ENCODE data around the gene NDUFB1. TPM values are rescaled to one million over a fixed set of nuclear protein-coding genes. Genes with fewer than 3 reads are reported as not detected.

NDUFB1 gene
- total and polyA plus RNA-seq, 12 donors, result 340 to 6,426 (median 496) TPM

DNA sequence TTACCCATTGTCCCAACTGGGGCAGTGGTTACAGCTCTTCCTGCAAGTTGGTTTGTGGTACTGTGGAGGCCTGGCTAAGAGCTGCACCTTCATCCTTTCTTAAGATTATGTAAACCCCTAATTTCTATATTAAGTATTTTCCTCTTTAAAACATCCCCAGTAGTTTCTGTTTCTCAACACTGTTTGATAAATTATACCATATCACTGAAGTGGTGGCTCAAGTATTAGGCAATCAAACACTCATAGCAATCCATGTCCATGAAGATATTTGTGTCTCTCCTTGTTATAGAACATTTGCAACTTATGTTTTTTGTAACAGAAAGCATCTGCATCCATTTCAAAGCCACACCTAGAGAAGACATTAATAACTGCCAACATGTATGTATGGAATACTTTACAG is 47.0 kb downstream of the NDUFB1 start:
- H3K27me3 ChIP-seq, result no peaks in the 10 kb centered on the region
- peaks cover 0 to 99% (median 29%) of the 10 kb centered on the region in 9 donors for H3K36me3 ChIP-seq
- no peaks in the 10 kb centered on the region for H3K4me1 ChIP-seq
- TF ChIP-seq, protein P1, sequence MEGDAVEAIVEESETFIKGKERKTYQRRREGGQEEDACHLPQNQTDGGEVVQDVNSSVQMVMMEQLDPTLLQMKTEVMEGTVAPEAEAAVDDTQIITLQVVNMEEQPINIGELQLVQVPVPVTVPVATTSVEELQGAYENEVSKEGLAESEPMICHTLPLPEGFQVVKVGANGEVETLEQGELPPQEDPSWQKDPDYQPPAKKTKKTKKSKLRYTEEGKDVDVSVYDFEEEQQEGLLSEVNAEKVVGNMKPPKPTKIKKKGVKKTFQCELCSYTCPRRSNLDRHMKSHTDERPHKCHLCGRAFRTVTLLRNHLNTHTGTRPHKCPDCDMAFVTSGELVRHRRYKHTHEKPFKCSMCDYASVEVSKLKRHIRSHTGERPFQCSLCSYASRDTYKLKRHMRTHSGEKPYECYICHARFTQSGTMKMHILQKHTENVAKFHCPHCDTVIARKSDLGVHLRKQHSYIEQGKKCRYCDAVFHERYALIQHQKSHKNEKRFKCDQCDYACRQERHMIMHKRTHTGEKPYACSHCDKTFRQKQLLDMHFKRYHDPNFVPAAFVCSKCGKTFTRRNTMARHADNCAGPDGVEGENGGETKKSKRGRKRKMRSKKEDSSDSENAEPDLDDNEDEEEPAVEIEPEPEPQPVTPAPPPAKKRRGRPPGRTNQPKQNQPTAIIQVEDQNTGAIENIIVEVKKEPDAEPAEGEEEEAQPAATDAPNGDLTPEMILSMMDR (IDR thresholded peaks at IDR 0.05), result no peak
- intact Hi-C loops (cut with DNase I), result no loop called here
- H3K9me3 ChIP-seq, result no peaks in the 10 kb centered on the region
- ATAC-seq, result no peak
- no peak for DNase-seq
- H3K4me3 ChIP-seq, result no peak overlapping the region
- H3K27ac ChIP-seq, result no peak overlapping the region

Other genes starting within 250 kb of the NDUFB1 start
- gene FBLN5, start 174.0 kb downstream of the NDUFB1 start, total RNA-seq, result 10 to 100 TPM; 25.3 to 91.5 (median 36.6) TPM
- 10 to 100 TPM; 46.5 to 65.9 TPM for gene FBLN5, start 174.0 kb downstream of the NDUFB1 start, polyA plus RNA-seq
- 10 to 100 TPM; 46.5 to 73.3 (median 59.7) TPM for gene TRIP11, start 81.6 kb downstream of the NDUFB1 start, total RNA-seq
- 1 to 10 TPM; 4.0 to 8.1 TPM for gene TRIP11, start 81.6 kb downstream of the NDUFB1 start, polyA plus RNA-seq
- gene ATXN3, start 15.1 kb downstream of the NDUFB1 start, total RNA-seq, result 10 to 100 TPM; 12.3 to 20.5 (median 17.0) TPM
- gene ATXN3, start 15.1 kb downstream of the NDUFB1 start, polyA plus RNA-seq, result 10 to 100 TPM in 1 of 2 donors, 1 to 10 TPM in 1; 7.0 to 11.6 TPM
- gene CPSF2, start 263 bp upstream of the NDUFB1 start, total RNA-seq, result 10 to 100 TPM; 35.0 to 50.3 (median 43.2) TPM
- gene CPSF2, start 263 bp upstream of the NDUFB1 start, polyA plus RNA-seq, result 1 to 10 TPM; 4.8 to 8.7 TPM
- gene SLC24A4, start 201.5 kb upstream of the NDUFB1 start, total RNA-seq, result under 1 TPM; 0.08 to 0.74 (median 0.26) TPM
- under 1 TPM; 0.09 to 0.29 TPM for gene SLC24A4, start 201.5 kb upstream of the NDUFB1 start, polyA plus RNA-seq